ENCODE data around the gene SNX15.
"Not testable (repeated sequence)": the region's sequence is repeated elsewhere in the genome, so short reads cannot be mapped to it uniquely, and the experiment has no call there.

SNX15 gene, protein sequence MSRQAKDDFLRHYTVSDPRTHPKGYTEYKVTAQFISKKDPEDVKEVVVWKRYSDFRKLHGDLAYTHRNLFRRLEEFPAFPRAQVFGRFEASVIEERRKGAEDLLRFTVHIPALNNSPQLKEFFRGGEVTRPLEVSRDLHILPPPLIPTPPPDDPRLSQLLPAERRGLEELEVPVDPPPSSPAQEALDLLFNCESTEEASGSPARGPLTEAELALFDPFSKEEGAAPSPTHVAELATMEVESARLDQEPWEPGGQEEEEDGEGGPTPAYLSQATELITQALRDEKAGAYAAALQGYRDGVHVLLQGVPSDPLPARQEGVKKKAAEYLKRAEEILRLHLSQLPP

DNA sequence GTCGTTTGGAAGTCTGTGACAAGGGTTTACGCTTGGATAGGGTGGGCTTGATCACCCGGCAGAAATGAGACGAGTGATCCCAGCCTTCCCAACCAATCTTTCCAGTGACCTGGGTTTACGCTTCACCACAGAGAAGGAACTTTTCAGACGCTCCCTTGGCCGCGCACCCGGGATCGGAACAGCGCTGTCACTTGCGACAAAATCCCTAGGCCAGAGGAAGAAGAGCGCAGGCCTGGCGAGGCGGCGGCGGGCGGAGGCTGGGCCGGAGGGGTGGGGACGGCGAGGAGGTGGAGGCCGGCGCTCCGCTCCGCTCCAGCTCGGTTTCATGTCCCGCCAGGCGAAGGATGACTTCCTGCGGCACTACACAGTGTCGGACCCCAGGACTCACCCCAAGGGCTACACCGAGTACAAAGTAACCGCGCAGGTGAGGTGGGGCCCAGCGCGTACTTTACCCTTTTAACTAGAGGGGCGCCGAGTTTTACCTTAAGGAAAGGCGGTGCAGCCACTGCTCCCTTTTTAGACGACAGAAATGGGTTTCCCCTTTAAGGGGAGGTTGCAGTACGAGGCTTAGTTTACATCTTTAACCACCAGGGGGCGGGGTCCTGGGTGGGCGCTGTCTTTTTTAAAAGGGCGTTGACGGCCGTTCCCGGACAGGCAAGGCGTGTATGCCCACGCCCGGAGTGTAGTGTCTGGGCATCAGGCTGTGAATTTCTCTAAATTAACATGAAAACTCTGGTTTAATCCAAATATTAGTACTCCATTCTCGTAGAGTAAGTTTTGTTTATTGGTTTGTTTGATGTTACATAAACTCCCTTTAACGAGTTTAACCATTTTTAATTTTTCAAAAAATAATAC is at the start of gene SNX15:
Gene SNX15, plus strand, starts transcription at position 227 of the 855 bp plus-strand sequence. Its CDS starts 99 bp downstream, at position 326.
- DNase-seq = peak; percentile 97

DNA sequence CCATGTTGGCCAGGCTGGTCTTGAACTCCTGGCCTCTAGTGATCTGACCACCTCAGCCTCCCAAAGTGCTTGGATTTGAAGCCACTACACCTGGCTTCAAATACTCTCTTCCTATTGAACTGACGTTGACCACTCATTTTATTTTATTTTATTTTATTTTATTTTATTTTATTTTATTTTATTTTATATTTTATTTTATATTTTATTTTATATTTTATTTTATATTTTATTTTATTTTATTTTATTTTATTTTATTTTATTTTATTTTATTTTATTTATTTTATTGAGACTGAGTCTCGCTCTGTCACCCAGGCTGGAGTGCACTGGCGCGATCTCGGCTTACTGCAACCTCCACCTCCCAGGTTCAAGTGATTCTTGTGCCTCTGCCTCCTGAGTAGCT is 43.9 kb upstream of the SNX15 start:
- not testable (repeated sequence) for DNase-seq

DNA sequence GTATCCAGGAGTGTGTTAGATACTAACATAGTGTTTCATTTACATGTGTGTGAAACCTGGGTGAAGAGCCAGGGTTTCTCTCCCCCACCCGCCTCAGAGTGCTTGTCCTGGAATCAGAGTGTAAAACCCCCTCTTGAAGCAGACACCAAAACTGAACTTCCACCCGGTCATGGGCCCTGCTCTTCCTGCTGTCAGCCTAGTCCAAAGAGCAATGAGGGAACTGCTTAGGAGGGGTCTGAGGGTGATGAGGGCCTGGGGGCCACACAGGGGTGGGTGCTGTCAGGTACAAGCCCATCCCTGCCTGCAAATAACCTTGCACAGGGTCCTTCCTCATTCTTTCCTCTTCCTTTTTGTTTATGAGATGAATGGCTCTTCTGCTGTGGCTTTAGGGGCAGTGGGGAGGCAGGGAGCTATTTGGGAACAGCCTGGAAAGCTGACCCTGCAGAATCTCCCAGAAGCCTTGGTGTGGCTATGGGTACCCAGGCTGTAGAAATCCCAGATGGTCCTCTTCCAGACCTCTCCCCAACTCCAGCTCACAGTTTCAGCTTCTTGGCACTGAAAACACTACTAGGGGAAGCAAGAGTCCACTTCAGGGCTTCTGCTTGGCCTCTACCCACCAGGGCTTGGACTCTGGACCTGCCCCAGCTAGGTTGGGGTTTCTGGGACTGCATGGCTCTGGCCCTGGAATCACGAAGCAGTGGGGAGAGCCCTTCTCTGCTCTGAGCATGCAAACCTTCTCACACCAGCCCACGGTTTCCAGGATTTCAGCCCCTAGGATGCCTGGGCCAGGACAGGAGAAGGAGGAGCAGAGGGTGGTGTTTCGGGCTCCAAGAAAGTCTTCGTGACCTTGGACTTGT is 39.0 kb upstream of the SNX15 start:
- DNase-seq = no peak

DNA sequence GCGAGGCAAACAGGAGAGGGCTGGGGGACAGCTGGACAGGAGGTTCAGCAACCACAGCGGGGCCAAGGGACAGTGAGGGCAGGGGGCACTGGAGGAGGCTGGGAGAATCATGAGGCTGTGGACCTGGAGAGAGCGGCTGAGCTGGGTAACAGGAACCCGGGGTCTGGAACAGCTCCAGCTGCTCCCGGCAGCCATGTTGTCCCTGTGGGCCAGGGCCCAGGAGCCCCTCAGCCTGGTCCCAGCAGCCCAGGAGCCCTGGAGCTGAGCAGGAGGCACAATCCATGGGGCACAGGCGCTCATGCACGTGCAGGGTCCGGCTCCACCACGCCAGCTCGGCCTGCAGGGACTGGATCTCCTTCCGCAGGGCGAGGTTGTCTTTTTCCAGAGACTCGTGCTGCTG is 37.8 kb upstream of the SNX15 start:
- no peak for DNase-seq

DNA sequence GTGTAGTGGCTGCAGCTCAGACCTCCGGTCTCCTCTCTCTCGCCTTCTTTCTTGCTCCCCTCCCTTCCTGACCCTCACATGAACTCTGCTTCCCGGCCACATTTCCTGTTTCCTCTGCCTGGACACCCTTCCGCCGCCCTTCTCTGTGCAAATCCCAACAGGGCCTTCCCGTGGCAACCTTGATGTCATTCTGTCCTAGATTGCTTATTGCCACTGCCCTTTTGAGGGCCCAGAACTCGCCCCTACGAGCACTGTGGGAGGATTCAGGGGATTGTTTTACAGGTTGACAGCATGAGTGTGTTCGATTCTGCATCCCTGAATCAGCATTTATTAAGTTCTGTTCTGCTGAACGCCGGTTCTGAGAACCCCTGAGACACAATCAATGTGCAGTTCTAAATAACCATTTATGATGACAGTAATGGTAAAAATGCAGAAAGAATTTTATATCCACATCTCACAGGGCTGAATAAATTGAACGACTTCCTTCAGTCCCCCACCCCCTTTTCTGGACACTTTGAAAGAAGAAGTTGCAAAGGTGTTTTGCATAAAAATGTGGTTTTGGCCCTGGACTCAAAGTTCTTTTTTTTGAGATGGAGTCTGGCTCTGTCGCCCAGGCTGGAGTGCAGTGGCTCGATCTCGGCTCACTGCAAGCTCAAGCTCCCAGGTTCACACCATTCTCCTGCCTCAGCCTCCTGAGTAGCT is 36.9 kb upstream of the SNX15 start:
- DNase-seq = no peak

DNA sequence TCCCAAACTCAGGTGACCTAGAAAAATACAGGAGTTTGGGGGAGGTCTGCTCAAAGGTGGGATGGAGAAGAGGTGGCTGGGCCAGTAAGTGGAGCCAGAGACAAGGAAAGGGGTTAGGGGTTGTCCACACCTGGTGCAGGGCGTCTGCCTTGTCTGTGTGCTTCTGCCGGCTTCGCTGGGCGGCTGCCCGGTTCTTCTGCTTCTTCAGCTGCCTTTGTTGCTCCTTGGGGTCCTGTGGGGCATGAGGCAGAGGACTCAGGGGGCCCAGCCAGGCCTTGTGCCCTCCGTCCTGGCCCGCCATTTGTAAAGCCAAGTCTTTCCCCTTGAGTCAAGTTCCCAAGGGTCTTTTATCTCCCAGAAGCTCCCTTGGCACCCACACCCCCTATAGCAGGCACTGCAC is 32.9 kb upstream of the SNX15 start:
- DNase-seq = no peak

DNA sequence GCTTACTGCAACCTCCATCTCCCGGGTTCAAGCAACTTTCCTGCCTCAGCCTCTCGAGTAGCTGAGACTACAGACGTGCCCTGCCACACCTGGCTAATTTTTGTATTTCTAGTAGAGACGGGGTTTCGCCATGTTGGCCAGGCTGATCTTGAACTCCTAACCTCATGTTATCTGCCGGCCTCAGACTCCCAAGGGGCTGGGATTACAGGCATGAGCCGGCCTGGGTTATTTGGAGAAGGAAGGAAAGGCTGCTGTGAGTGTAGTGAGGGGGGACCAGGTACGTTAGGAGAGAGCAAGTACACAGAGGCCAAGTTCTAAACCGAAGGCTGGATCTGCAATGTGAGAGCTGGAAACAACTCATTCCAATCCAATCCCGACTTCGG is 30.9 kb upstream of the SNX15 start:
- DNase-seq = no peak

DNA sequence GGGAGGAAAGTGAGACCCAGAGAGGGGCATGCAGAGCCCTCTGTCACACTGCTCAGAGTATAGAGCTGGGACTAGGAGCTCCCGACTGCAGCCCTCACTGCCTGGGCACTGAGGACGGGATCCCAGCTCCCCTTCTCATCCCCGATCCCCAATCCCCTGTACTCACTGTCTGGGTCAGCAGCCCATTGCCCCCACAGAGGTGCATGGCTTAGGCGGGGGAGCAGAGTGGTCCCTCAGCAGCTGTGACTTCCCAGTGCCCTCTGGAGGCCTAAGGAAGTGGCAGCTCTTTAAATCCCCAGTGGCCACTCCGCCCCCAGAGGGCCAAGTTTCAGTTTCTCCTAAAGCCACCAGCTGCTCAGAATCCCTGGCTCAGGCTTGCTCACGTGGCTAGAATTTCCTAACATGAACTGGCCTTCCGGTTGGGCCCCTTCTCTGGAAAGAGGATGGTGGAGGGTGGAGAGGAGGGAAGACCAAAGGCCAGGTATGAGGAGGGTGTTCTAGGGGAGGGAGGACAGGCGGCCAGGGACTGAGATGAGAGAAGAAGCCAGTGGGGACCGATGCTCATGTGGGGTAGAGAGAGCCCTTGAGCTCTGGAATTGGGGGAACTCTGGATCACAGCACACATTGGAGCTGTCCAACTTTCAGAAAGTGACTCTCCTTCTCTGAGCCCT is 30.4 kb upstream of the SNX15 start, which contains the start of gene BATF2:
Gene BATF2, minus strand, starts transcription at position 262 of the 671 bp plus-strand sequence. Its CDS starts 57 bp downstream, at position 205.
- peak; percentile 8 for DNase-seq

DNA sequence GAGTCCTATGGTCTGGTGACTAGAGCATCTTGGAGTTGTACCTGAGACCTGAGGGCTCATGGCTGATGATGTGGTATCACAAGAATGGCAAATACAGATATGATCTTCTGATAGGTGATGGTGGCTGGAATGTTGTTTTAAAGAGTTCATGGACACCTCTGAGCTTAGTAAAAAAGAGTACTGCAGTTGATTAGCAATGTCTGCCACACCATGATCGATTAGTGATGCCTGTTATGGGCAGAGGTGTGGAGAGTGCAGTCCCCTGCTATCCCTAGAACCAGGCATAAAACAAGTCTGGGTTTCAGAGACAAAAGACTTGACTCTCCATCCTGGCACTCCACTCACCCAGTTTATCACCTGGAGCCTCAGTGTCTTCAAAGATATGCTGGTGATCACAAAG is 29.1 kb upstream of the SNX15 start:
- DNase-seq = no peak

DNA sequence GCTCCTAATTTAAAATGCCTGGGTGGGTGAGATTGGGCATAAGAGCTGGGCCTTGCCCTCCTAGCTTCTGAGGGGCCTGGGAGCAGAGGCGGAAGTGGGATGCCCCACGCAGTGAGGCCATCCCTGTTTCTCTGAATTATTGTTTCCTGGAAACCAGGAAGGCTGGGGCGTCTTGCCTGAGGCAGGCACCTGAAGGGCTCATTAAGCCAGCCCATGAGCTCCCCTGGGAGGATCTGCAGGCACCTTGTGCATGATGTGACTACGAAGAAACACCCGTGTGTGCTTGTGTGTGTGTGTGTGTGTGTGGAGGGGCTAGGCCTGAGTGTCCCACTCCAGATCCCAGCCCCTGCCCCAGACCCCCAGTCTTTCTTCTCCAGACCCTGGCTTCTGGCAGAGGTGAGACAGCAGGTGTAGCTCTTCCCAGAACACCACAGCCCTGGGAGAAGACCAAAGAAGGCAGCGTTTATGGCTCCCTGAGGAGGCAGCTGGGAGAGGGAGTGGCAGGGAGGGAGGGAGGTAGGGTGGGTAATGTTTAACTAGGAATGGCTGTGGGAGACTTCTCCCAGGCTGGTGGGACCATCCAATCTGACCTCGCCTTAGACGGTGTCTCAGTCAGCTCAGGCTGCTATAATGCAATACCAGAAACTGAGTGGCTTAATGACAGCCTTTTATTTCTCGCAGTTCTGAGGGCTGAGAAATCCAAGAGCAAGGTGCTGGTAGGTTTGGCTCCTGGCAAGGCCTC is 28.4 kb upstream of the SNX15 start:
- DNase-seq = no peak

DNA sequence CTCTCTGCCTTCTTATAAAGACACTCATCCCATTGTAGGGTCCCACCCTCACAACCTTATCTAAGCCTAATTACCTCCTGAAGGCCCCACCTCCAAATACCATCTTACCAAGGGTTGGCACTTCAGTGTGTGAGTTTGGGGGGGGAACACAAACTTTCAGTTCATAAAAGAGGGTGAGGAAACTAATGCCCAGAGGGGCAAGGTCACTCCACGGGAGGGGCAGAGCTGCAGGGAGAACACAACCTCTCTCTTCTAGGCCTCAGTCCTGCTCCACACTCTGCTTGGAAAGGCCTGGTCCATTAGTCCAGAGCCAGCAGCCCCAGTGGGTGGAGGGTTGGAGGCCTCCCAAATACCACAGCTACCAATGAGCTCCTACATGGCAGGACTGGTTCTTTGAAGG is 27.8 kb upstream of the SNX15 start:
- no peak for DNase-seq

DNA sequence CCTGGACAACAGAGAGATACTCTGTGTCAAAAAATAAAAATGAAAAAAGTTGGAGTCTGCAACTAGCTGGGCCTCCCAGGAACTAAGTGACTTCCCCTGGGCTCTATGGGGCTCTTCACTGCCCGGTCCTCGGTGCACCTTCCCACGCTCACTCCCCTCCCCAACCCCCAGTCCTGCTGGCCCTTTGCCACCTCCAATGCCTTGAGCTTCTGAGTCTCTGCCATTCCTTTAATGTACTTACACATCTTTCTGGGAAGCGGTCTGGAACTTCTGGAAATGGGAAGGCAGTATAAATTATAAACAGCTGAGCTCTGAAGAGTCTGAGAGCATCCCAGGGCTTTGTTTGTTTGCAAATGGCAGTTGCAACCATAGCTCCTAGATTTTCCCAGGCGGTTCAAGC is 24.5 kb upstream of the SNX15 start:
- no peak for DNase-seq

DNA sequence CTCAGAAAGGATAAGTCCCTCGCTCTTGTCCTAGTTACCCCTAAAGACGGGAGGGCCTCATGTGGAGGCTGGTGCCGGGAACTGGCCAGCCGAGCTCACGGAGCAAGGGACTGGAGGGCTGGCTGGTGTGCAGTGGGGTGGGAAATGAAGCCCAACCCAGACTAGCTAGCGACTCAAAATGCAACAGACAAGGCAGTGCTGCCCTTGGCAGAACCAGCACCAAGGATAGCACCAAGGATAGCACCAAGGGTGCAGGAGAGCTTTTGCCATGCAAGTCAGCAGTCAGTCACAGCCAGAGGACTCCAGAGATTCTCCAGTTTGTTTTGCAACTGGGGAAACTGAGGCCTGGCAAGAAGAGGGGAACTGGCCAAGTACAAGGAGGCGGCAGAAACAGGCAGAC is 24.0 kb upstream of the SNX15 start:
- no peak for DNase-seq

DNA sequence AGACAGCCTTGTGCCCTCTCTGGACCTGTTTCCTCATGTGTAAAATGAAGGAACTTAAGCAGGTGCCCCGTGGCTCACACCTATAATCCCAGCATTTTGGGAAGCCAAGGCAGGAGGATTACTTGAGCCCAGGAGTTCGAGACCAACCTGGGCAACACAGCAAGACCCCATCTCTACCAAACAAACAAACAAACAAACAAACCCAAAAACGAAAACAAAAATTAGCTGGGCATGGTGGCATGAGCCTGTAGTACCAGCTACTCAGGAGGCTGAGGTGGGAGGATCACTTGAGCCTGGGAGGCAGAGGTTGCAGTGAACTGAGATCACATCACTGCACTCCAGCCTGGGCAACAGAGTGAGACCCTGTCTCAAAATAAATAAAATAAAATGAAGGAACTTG is 23.3 kb upstream of the SNX15 start:
- not testable (repeated sequence) for DNase-seq

DNA sequence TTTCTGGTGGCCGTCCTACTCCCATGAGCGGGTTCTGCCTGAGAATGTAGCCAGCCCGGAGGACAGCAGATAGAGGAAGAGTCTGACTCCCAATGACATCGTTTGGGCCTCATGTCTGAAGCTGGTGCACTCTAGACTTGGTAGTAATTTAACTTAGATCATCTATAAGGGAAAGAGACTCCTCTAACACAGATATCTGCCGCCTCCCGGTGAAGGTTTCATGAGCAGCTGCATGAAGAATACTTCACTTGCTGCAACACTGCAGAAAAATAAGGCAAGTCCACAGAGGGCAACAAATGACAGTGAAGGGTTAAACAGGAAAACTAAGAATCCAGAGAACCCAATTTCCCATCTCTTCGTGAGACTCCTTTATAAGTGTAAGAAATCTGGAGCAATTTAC is 19.2 kb upstream of the SNX15 start:
- no peak for DNase-seq

DNA sequence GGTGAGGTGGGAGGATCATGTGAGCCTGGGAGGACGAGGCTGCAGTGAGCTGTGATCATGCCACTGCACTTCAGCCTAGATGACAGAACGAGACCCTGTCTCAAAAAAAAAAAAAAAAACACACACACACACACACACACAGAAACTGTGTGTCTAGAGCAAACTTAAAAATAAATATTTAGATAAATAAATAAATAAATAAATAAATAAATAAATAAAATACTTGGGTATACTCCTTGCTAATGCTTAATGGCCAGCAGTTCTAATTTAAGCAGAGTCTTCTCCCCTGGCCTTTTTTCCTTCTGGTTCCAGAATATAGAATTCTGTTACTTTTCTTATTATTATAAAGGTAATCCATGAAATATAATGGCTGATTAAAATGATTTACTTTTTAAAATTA is 18.4 kb upstream of the SNX15 start:
- DNase-seq = no peak

DNA sequence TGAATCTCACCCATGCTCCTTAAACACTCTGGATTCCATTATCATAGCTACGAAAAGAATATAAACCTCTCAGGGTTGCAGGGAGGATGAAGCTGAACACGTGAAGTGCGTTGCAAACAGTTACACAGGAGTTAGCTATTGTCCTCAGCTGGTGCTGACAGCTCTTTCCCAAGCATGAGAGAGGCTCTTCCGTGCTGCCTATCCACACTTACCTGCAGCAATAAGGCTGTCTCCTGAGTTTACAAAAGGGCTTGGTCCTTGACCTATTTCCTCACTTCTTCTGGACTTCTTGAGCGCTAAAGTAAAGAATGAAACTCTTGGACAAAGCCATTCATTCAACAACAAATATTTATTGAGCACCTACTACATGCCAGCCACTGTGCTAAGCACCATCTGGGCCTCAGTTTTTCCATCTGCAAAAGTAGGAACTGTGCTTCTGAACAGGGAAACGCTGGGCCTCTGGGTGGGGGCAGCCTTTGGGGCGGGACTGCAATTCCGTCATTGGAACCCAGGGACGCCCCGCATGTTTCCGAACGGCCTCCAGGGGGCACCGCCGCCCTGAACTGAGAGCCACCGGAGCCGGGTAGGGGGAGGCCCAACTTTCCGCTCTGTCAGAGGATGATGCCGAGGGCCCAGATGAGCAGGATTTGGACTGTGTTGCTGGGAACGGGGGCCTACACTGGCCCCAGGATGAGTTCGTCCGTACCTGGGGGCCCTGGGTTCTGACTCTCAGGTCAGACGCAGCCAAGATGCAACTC is 13.9 kb upstream of the SNX15 start:
- peak; percentile 71 for DNase-seq

DNA sequence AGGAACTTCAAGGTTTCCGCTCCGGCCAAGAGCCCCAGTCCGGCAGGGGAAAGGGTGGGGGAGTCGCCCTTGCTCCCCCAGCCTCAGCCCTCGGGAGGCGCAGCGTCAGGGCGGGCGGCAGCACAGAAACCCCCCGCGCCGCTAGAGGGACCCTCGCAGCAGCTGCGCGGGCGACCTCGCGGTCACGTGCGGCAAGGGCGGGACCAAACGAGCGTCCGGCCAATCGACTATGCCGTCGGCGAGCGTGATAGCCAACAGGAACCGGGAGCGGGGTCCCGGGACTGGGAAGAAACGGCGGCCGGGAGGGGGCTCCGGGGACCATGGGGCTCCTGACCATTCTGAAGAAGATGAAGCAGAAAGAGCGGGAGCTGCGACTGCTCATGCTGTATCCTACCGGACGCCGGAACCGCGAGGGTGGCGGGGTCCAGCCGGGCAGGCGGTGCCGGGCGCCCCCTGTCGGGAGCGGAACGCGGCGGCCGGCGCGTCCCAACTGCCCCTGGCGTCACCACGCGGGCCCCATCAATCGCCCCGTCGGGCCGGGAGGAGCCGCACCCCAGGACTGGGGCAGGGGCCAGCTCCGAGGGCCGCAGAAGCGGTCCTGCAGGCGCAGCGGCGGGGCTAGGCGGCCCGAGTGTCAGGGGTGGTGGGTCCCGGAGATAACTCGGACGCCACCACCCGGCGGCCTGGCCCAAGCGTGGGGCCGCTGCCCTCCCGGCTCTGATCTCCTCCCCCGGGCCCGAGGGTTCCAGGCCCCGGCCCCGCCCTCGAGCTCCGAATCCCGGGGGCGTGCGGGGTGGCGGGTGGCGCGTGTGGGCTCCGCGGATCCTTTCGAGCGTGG is 13.1 kb upstream of the SNX15 start, which contains the start of gene ARL2:
Gene ARL2, plus strand, starts transcription at position 273 of the 838 bp plus-strand sequence. Its CDS starts 48 bp downstream, at position 321.
- peak; percentile 46 for DNase-seq

DNA sequence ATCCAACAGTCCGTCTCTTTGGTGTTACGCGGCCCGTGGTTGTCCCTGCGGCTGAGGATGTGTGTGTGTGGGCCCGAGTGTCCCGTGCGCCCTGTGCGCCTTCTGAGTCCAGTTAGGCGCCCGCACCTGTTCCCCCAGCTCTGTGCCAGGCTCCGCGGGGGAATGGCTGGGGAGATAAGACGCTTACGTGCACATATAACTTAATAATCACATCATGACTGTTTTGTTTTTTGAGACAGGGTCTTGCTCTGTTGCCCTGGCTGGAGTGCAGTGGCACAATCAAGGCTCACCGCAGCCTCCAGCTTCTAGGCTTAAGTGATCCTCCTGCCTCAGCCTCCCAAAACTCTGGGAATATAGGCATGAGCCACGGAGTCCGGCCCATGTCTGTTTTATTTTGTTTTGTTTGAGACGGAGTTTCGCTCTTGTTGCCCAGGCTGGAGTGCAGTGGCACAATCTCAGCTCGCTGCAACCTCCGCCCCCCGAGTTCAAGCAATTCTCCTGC is 12.5 kb upstream of the SNX15 start:
- no peak for DNase-seq

Measured in NCI-H2029 treated with DMSO at 0.1 percent for 48 hours (cell line).